Vagina (tissue), 2 donors: ENCODE results near the gene SNTA1.
"Not testable (repeated sequence)": the region's sequence is repeated elsewhere in the genome, so short reads cannot be mapped to it uniquely, and the experiment has no call there.

Source experiments
- POLR2A ChIP-seq, 2 donors: fragments of 450-650 bp; IDR thresholded peaks; one replicate each; pipeline ENCODE4 v1.6.1; 2017; ENCODE audit warnings: antibody characterized with exemption in 2 of 2, mild to moderate bottlenecking in 2 of 2, moderate library complexity in 2 of 2
- POLR2AphosphoS5 ChIP-seq, 2 donors: sonication (generic); formaldehyde crosslinking; IDR thresholded peaks; one replicate each; pipeline ENCODE4 v1.9.0; 2017; ENCODE audit warnings: antibody characterized with exemption in 2 of 2, mild to moderate bottlenecking in 2 of 2, low read depth in 1 of 2; ENCODE audit not compliant: insufficient read depth in 1 of 2
- TF ChIP-seq, protein P1 (sequence below), 3 experiments: fragments of 450-650 bp in 2 of 3; fragments of 200-600 bp in 1 of 3; sonication (generic) in 1 of 3; IDR thresholded peaks; one replicate each; pipeline ENCODE4 v1.5.1; 2017 to 2019; ENCODE audit warnings: antibody characterized with exemption in 3 of 3, mild to moderate bottlenecking in 2 of 3, moderate library complexity in 2 of 3

DNA sequence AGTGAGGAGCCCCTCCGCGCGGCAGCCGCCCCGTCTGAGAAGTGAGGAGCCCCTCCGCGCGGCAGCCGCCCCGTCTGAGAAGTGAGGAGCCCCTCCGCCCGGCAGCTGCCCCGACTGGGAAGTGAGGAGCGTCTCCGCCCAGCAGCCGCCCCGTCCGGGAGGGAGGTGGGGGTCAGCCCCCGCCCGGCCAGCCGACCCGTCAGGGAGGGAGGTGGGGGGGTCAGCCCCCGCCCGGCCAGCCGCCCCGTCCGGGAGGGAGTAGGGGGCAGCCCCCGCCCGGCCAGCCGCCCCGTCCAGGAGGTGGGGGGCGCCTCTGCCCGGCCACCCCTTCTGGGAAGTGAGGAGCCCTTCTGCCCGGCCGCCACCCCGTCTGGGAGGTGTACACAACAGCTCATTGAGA is 54.2 kb downstream of the SNTA1 start:
- TF ChIP-seq, protein P1, sequence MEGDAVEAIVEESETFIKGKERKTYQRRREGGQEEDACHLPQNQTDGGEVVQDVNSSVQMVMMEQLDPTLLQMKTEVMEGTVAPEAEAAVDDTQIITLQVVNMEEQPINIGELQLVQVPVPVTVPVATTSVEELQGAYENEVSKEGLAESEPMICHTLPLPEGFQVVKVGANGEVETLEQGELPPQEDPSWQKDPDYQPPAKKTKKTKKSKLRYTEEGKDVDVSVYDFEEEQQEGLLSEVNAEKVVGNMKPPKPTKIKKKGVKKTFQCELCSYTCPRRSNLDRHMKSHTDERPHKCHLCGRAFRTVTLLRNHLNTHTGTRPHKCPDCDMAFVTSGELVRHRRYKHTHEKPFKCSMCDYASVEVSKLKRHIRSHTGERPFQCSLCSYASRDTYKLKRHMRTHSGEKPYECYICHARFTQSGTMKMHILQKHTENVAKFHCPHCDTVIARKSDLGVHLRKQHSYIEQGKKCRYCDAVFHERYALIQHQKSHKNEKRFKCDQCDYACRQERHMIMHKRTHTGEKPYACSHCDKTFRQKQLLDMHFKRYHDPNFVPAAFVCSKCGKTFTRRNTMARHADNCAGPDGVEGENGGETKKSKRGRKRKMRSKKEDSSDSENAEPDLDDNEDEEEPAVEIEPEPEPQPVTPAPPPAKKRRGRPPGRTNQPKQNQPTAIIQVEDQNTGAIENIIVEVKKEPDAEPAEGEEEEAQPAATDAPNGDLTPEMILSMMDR (IDR thresholded peaks at IDR 0.05): not testable (repeated sequence)
- TF ChIP-seq POLR2A (IDR thresholded peaks at IDR 0.05); POLR2AphosphoS5 (IDR thresholded peaks at IDR 0.05; ENCODE audit: insufficient read depth in 1 of 2, low read depth in 1 of 2): not testable (repeated sequence)
